Endothelial cell of umbilical vein (primary cell): Measurements from ENCODE around the gene MRTFA.

Experiments used
- MYC ChIP-seq: IDR thresholded peaks from one replicate; pipeline ENCODE4 v1.6.1; 2011; ENCODE audit warnings: mild to moderate bottlenecking, low read depth, low read length
- POLR2AphosphoS5 ChIP-seq: IDR thresholded peaks from 2 replicates; pipeline ENCODE4 v1.6.1; 2012; ENCODE audit warnings: low read depth, mild to moderate bottlenecking, control low read depth, low read length, moderate library complexity; ENCODE audit not compliant: insufficient read depth
- TF ChIP-seq, protein P1 (sequence below), 2 donors: IDR thresholded peaks; 1 replicate in 1 of 2; 2 replicates in 1 of 2; pipeline ENCODE4 v1.5.1; 2011; ENCODE audit warnings: low read length in 2 of 2, mild to moderate bottlenecking in 2 of 2, moderate library complexity in 2 of 2, control low read depth in 1 of 2, inconsistent platforms in 1 of 2, low read depth in 1 of 2; ENCODE audit not compliant: insufficient read depth in 1 of 2; ENCODE audit errors: extremely low read depth in 1 of 2
- TF ChIP-seq, protein P2 (sequence below): IDR thresholded peaks from 2 replicates; pipeline ENCODE4 v1.6.1; 2011; ENCODE audit not compliant: insufficient read depth, insufficient read length

GRCh38 chr22:40434745-40435144, 201.8 kb downstream of the MRTFA start:
- TF ChIP-seq, protein P1, sequence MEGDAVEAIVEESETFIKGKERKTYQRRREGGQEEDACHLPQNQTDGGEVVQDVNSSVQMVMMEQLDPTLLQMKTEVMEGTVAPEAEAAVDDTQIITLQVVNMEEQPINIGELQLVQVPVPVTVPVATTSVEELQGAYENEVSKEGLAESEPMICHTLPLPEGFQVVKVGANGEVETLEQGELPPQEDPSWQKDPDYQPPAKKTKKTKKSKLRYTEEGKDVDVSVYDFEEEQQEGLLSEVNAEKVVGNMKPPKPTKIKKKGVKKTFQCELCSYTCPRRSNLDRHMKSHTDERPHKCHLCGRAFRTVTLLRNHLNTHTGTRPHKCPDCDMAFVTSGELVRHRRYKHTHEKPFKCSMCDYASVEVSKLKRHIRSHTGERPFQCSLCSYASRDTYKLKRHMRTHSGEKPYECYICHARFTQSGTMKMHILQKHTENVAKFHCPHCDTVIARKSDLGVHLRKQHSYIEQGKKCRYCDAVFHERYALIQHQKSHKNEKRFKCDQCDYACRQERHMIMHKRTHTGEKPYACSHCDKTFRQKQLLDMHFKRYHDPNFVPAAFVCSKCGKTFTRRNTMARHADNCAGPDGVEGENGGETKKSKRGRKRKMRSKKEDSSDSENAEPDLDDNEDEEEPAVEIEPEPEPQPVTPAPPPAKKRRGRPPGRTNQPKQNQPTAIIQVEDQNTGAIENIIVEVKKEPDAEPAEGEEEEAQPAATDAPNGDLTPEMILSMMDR (IDR thresholded peaks at IDR 0.05; ENCODE audit: extremely low read depth in 1 of 2, insufficient read depth in 1 of 2, low read depth in 1 of 2, low read length in 2 of 2): no peak
- no peak for TF ChIP-seq POLR2AphosphoS5
- no peak for TF ChIP-seq MYC
- TF ChIP-seq, protein P2, sequence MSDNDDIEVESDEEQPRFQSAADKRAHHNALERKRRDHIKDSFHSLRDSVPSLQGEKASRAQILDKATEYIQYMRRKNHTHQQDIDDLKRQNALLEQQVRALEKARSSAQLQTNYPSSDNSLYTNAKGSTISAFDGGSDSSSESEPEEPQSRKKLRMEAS: no peak
